Measurements from ENCODE around the gene CSRP2.

The CSRP2 gene

DNA sequence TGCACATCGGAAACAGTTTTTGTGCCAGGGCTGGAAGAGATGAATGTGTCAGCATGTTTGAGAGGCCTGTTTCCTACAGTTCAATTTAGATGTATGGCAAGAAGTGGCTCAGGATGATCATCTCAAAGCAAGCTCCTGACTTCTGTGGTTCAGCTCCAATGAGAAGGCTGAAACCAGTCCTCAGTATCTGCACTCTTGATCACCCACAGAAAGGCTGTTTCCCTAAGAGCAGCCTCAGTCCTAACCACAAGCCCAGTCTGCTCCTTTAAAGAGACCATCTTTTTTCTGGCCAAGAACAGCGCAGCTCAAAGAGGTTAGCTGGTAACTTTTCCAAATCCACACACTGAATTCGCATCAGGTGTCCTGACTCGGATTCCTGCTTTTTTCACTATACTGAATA is 19.2 kb downstream of the CSRP2 start:
- no peak for DNase-seq

DNA sequence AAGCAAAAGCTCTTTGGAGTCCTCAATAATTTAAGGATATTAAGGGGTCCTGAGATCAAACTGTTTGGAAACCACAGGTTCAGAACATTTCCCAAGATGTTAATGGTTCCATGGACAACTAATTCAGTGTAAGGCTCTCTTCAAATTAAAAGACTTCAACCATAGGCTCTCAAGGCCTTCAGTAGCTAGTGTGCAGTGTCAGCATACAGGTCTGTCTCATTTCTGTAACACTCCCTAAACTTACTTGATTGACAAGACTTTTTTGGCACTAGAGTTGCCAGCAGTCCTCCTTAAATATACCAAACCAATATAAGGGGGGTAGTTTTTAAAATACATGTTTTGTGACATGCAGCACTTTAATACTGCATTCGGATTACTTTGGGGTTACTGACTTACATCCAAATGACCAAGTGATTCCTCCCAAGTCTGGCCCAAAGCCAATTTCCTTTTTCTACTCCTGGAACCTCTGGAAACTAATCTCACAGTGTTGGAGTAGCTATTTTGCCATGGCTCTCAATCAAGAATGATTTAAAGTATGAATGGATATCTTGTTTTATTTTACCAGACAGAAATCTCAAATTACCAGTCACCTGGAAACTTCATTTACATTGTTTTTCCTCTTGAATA is 22.7 kb downstream of the CSRP2 start:
- DNase-seq = no peak

DNA sequence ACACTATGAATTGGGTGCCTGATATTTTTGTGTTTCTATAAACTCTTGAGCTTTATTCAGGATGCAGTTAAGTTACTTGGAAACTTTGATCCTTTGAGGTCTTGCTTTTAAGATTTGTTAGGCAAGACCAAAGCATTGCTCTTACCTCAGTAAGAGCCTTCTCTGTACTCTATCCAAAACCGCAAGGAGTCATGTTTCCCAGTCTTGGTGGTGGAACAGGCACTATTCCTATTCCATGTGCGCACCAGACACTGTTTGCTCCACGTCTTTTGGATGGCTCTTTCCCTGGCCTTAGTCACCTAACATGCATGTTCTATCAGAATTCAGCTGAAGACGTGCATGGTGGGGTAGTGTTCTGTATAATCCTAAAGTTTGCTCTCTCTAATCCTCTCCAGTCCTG is 23.5 kb downstream of the CSRP2 start:
- DNase-seq = no peak

DNA sequence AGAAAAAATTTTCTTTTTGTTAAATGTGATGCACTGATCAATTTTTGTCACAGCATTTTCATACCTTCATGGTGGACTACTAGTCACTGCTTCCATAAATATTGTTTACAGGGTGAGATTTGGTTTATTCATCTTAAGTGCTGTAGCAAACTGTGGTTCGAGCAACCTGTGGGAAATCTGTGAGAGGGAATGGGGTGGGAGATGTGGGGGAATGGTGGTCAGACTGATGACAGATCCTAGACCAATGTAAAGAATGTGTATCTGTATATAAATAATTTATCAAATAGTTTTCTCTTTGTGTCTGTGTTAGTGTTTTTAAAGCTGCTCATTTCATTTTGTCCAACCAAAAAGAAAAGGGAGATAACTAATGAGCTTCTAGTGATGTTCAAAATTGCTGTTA is 26.7 kb downstream of the CSRP2 start:
- DNase-seq = no peak

DNA sequence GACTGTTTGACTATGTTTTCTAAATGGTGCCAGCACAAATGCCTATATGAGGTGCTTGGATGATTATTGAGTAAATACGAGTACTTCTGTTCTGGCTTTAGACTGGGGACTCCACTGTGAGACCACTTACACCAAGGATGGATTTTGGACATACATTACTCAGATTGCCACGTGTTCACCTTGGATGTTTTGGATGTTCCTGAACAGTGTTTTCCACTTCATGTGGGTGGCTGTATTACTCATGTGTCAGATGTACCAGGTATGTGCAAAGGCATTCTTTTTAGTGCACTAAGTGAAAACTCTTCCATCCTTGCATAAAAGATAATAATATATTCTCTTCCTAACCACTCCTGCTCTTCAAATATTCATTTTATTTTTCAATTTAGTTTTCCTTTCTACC is 30.7 kb downstream of the CSRP2 start:
- no peak for DNase-seq

DNA sequence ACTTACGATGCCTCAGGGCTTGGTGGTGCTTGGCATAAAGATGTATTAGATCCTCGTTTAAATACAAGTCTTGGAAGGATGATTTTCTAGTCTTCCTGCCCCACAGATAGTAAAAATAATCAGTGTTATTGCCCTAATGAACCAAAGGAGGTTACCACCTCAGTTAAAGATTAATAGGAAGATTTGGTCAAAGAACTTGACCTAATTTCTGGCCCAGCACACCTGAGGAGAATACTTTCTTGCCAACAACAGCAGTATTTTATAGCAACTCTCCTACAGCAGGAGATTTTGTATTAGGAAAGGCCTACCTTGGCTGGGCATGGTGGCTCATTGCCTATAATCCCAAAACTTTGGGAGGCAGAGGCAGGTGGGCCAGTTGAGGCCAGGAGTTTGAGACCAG is 31.6 kb downstream of the CSRP2 start:
- DNase-seq = no peak

DNA sequence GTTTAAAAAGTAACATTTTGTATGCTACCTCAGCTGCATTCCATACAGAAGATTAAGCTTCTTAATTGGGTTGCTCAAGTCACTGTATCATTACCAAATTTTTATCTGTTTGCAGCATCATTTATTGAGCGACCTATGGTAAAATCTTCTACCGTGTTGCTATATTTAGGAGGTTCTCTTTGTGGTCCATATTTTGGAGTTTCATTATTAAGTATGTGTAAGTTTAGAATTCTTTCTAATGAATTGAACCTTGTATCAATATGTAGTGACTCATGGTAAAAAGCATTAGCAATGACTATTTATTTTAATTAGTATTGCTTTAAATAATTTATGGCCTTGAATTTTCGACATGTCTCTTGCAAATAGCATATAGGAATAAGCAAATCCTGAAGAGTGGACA is 42.2 kb downstream of the CSRP2 start:
- no peak for DNase-seq

DNA sequence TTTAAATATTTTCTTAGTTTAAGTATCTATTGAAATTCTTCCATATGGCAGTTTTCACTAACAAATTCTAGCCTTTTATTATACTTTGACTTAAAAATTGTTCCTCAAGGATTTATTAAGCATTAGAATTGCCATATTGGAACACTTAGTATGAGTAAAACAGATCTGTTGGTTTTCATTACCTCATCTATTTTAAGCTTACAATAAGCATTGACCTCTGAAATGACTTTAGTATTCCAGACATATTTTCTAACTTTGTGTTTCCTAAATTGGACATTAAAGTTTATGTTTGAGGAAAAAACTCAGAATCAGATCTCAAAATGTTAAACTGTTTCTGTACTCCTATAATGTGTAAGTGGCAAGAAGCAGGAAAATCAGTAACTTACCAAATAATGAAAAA is 48.4 kb downstream of the CSRP2 start:
- no peak for DNase-seq

DNA sequence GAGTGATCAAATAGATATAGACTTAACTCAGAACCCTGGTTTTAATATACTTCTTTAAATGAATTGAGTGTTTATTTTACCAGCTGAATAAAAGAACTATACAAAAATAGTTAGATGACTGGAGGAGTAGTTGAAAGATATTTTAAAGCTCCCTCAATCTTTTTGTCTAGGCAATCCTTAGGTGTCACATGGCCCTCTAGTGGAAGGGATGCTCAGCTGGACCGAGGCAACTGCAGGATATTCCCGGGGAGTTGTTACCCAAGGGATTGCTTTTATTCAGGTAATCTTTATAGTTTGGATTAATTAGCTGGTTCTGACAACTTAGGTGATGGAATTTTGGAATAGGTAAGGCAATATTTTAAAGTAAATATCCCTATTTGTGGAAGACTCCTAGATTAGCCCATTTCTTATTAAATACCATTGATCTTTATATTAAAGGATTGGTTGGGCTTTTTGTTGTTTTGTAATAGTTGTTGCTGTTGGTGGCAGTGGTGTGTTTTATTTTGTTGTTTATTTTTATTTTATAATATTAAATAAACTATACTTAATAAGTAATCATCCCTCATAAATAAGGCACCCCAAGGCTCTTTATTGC is 57.8 kb downstream of the CSRP2 start:
- no peak for DNase-seq

DNA sequence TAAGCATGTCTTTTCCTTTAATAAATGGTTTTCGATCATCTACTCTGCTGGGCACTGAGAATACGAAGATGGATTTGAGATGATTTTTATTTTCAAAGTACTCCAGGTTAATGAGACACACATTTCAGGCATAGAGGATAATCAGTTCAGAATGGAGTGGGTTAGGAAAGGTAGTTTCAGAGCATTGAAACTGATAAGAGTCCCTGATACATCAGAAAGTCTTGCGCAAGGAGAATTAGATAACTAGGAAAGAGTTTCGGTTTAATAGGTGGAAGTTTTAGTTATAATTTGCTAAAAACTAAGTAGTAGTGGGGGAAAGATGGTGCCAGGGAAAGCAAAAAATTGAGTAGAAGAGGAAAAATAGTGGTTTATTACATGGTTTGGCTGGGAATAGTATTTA is 64.8 kb downstream of the CSRP2 start:
- DNase-seq = no peak

DNA sequence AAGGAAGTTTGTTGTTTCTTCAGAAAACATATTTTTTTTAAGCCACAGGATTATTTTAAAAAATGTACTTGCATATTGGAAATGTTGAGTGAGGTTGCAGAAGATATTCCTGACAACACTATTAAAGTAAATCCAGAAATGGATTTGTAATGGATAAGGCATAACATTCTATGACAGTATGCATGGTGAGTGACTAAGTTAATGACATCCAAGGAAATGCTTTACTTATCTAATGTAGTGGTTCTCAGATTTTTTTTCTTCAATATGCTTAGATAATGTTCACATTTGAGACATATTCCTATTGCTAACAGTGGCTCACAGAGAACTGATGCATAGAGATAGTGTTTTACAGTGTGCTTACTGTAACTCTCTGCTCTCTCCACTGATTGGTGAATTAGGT is 65.6 kb downstream of the CSRP2 start:
- no peak for DNase-seq

DNA sequence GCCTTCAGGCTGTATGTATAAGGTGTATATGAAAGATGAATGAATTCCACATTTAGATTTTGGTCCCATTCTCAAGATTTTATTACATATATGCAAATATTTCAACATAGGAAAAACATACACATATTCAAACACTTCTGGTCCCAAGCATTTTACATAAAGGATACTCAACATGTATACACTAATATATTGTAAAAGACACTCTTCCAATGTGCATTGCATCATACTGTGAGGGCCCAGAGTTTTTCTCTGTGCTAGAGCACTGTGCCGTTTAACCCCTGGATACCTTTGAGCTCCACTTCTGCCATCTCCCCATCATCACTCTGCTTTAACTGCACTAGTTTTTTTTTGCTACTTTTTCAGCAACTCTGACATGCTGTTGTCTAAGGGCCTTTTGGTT is 66.8 kb downstream of the CSRP2 start:
- no peak for DNase-seq

DNA sequence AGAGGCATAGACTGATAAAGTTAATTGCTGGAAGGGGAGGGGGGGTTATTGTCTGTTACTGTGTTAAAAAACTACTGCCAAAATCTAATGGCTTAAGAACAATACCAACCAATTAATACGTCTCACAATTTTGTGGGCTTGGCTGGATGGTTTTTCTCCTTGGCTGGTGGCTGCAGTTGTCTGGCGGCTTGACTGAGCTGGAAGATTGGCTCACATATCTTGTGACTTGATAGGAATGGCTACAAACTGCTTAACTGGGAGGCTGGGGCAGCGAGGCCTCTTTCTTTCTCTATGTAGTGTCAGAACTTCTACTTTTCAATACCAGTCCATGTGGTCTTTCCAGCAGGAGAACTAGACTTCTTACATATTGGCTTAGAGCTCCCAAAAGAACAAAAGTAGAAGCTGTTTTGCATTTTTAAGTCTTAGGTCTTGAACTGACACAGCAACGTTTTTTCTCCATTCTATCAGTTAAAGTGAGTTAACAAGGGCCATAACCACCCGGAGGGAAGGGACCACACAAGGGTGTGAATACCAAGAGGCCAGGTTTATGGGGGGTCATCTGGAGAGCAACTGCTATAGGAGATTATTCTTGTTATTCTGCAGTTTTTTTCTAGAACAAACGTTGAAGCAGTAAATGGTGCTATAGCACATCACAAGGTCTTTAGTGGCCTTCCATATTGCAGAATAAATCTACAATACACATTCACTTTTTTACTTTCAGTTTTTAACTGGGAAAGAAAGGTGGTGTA is 68.0 kb downstream of the CSRP2 start:
- no peak for DNase-seq
